ENCODE measurements around the gene SV2B.
"Not testable (repeated sequence)": the region's sequence is repeated elsewhere in the genome, so short reads cannot be mapped to it uniquely, and the experiment has no call there.

SV2B gene

GRCh38 chr15:91099995-91100813, at the start of gene SV2B:
SV2B (plus strand) TSS chr15:91100257; CDS start chr15:91226264, 126,007 bp downstream.
- no peak for DNase-seq

- DNase-seq: no peak
These were observed 48.8 kb upstream of the SV2B start for GRCh38 chr15:91051248-91051647.

- no peak for DNase-seq
These were observed 45.2 kb upstream of the SV2B start for GRCh38 chr15:91054816-91055215.

GRCh38 chr15:91055548-91056331, 44.3 kb upstream of the SV2B start:
- peak; percentile 65 for DNase-seq

GRCh38 chr15:91061230-91061629, 38.8 kb upstream of the SV2B start:
- DNase-seq: no peak

GRCh38 chr15:91061997-91062396, 38.1 kb upstream of the SV2B start:
- DNase-seq: no peak

- no peak for DNase-seq
These were observed 34.6 kb upstream of the SV2B start for GRCh38 chr15:91065505-91065904.

- no peak for DNase-seq
These were observed 33.0 kb upstream of the SV2B start for GRCh38 chr15:91067036-91067435.

GRCh38 chr15:91068436-91068835, 31.6 kb upstream of the SV2B start:
- no peak for DNase-seq

GRCh38 chr15:91068966-91069365, 31.1 kb upstream of the SV2B start:
- no peak for DNase-seq

GRCh38 chr15:91070872-91071271, 29.2 kb upstream of the SV2B start:
- no peak for DNase-seq

GRCh38 chr15:91072161-91072560, 27.9 kb upstream of the SV2B start:
- no peak for DNase-seq

GRCh38 chr15:91073077-91073476, 27.0 kb upstream of the SV2B start:
- DNase-seq: no peak

GRCh38 chr15:91073768-91074167, 26.3 kb upstream of the SV2B start:
- no peak for DNase-seq

GRCh38 chr15:91075739-91076138, 24.3 kb upstream of the SV2B start:
- DNase-seq: no peak

GRCh38 chr15:91077029-91077428, 23.0 kb upstream of the SV2B start:
- DNase-seq: no peak

- DNase-seq: not testable (repeated sequence)
These were observed 6.2 kb upstream of the SV2B start for GRCh38 chr15:91093866-91094265.

GRCh38 chr15:91098451-91098850, 1.6 kb upstream of the SV2B start:
- DNase-seq: no peak

GRCh38 chr15:91099616-91099994, 452 bp upstream of the SV2B start:
- no peak for DNase-seq

- no peak for DNase-seq
These were observed 954 bp downstream of the SV2B start for GRCh38 chr15:91100814-91101607.

GRCh38 chr15:91101608-91101920, 1.5 kb downstream of the SV2B start:
- no peak for DNase-seq

- no peak for DNase-seq
These were observed 2.7 kb downstream of the SV2B start for GRCh38 chr15:91102546-91103330.

- DNase-seq: no peak
These were observed 4.1 kb downstream of the SV2B start for GRCh38 chr15:91104111-91104510.
